H1 (cell line): ENCODE results near the gene CXCR3. TPM values are rescaled to one million over a fixed set of nuclear protein-coding genes. Genes with fewer than 3 reads are reported as not detected.

Experiments used
- CTCF ChIA-PET: fragments of 300-600 bp; sonication (Branson Sonifier 250); formaldehyde crosslinking; loops from one replicate; lab custom pipeline; 2021; ENCODE audit not compliant: partially characterized antibody; lab: Charles Lee
- POLR2A ChIA-PET: fragments of 300-600 bp; sonication (Branson Sonifier 250); formaldehyde crosslinking; loops from one replicate; lab custom pipeline; 2021; ENCODE audit warnings: inconsistent platforms; ENCODE audit not compliant: partially characterized antibody; lab: Charles Lee
- DNase-seq, 2 experiments: peaks; one replicate each; pipeline versions ENCODE4 v3.0.0 to v3.0.0-alpha.2; 2010 to 2022; ENCODE audit warnings: low spot score in 2 of 2, low read depth in 1 of 2, mixed read lengths in 1 of 2
- FAIRE-seq: peaks from 2 replicates; lab custom pipeline; 2011; peaks lifted over from hg19 to GRCh38; lab: Jason Lieb, UNC
- H2AFZ ChIP-seq: 2 replicates; pipeline ENCODE4 v1.8.1; 2012; ENCODE audit warnings: low read length, inconsistent platforms
- H2AK5ac ChIP-seq: 2 replicates; pipeline ENCODE4 v1.6.1; 2013; ENCODE audit warnings: low read depth, low read length
- H2BK120ac ChIP-seq: replicated peaks from 2 replicates; pipeline ENCODE3; 2013; ENCODE audit warnings: low read depth, low read length, inconsistent platforms
- H2BK12ac ChIP-seq: 2 replicates; pipeline ENCODE4 v1.6.1; 2013; ENCODE audit warnings: low read depth, low read length
- H2BK15ac ChIP-seq: 2 replicates; pipeline ENCODE4 v1.6.1; 2013; ENCODE audit warnings: low read length
- H2BK20ac ChIP-seq: 2 replicates; pipeline ENCODE4 v1.6.1; 2013; ENCODE audit warnings: low read length
- H2BK5ac ChIP-seq: 2 replicates; pipeline ENCODE4 v1.6.1; 2013; ENCODE audit warnings: low read depth, low read length
- H3K14ac ChIP-seq: 2 replicates; pipeline ENCODE4 v1.6.1; 2013; ENCODE audit warnings: inconsistent platforms; ENCODE audit not compliant: insufficient read length
- H3K18ac ChIP-seq: 2 replicates; pipeline ENCODE4 v1.6.1; 2013; ENCODE audit warnings: low read length; ENCODE audit errors: extremely low read depth
- H3K23ac ChIP-seq: 2 replicates; pipeline ENCODE4 v1.6.1; 2013; ENCODE audit warnings: inconsistent platforms; ENCODE audit not compliant: insufficient read length
- H3K23me2 ChIP-seq: 2 replicates; pipeline ENCODE4 v1.6.1; 2013; ENCODE audit warnings: low read depth, low read length
- H3K27ac ChIP-seq: 2 replicates; pipeline ENCODE4 v1.6.1; 2011; ENCODE audit warnings: low read depth, low read length, inconsistent platforms
- H3K27me3 ChIP-seq, 4 experiments: replicated peaks in 1 of 4; 1 replicate in 1 of 4; 2 replicates in 3 of 4; pipeline versions ENCODE4 v1.6.1 to v1.8.1; 2011 to 2013; ENCODE audit warnings: low read length in 3 of 4, mild to moderate bottlenecking in 3 of 4, inconsistent platforms in 2 of 4, mixed read lengths in 2 of 4, moderate library complexity in 1 of 4; ENCODE audit not compliant: control insufficient read depth in 3 of 4, insufficient read depth in 3 of 4; ENCODE audit errors: extremely low read depth in 1 of 4
- H3K36me3 ChIP-seq, 4 experiments: 2 replicates each; pipeline versions ENCODE4 v1.6.1 to v1.8.1; 2011 to 2013; ENCODE audit warnings: mild to moderate bottlenecking in 4 of 4, low read length in 3 of 4, moderate library complexity in 2 of 4, control low read depth in 1 of 4, inconsistent platforms in 1 of 4; ENCODE audit not compliant: insufficient read depth in 4 of 4, control insufficient read depth in 2 of 4
- H3K4ac ChIP-seq: replicated peaks from 2 replicates; pipeline ENCODE3; 2013; ENCODE audit warnings: low read length, low read depth, mixed read lengths, inconsistent platforms; ENCODE audit not compliant: insufficient read length
- H3K4me1 ChIP-seq, 4 experiments: replicated peaks in 1 of 4; 1 replicate in 1 of 4; 2 replicates in 3 of 4; pipeline versions ENCODE4 v1.6.1 to v1.8.1; 2011 to 2013; ENCODE audit warnings: low read length in 3 of 4, inconsistent platforms in 2 of 4, mixed read lengths in 1 of 4; ENCODE audit not compliant: insufficient read depth in 4 of 4, control insufficient read depth in 3 of 4
- H3K4me2 ChIP-seq, 2 experiments: 2 replicates each; pipeline versions ENCODE4 v1.6.1 to v1.8.1; 2011 to 2013; ENCODE audit warnings: low read depth in 2 of 2, low read length in 2 of 2, control low read depth in 1 of 2, inconsistent platforms in 1 of 2, mild to moderate bottlenecking in 1 of 2; ENCODE audit not compliant: insufficient read depth in 1 of 2
- H3K4me3 ChIP-seq, 4 experiments: fragments of 200-600, 300-600 bp in 1 of 4; sonication (generic), shearing (Covaris generic), sonication (Bioruptor Twin) in 1 of 4; 2 replicates each; pipeline versions ENCODE4 v1.5.1 to v1.8.1; 2011 to 2016; ENCODE audit warnings: low read length in 4 of 4, low read depth in 3 of 4, control low read depth in 2 of 4, inconsistent platforms in 2 of 4, mild to moderate bottlenecking in 2 of 4, mixed read lengths in 1 of 4, moderate library complexity in 1 of 4; ENCODE audit not compliant: insufficient read depth in 2 of 4; ENCODE audit errors: extremely low read depth in 1 of 4
- H3K56ac ChIP-seq: replicated peaks from 2 replicates; pipeline ENCODE3; 2013; ENCODE audit warnings: low read depth, mild to moderate bottlenecking, mixed read lengths, low read length, inconsistent platforms; ENCODE audit not compliant: insufficient read length
- H3K79me1 ChIP-seq: 2 replicates; pipeline ENCODE4 v1.6.1; 2013; ENCODE audit warnings: low read depth, low read length, control low read depth
- H3K79me2 ChIP-seq, 2 experiments: 2 replicates each; pipeline versions ENCODE4 v1.6.1 to v1.8.1; 2012 to 2013; ENCODE audit warnings: low read length in 2 of 2, mild to moderate bottlenecking in 2 of 2, inconsistent platforms in 1 of 2; ENCODE audit not compliant: insufficient read depth in 2 of 2, control insufficient read depth in 1 of 2
- H3K9ac ChIP-seq, 4 experiments: replicated peaks in 1 of 4; 1 replicate in 1 of 4; 2 replicates in 3 of 4; pipeline versions ENCODE4 v1.6.1 to v1.8.1; 2011 to 2013; ENCODE audit warnings: low read depth in 3 of 4, low read length in 3 of 4, control low read depth in 2 of 4, mild to moderate bottlenecking in 2 of 4, moderate library complexity in 2 of 4, inconsistent platforms in 1 of 4; ENCODE audit errors: extremely low read depth in 1 of 4
- H3K9me3 ChIP-seq, 2 experiments: 2 replicates each; pipeline versions ENCODE4 v1.6.1 to v1.8.1; 2012 to 2013; ENCODE audit warnings: mild to moderate bottlenecking in 2 of 2, moderate library complexity in 2 of 2, control low read depth in 1 of 2, inconsistent platforms in 1 of 2, low read depth in 1 of 2, low read length in 1 of 2, mixed read lengths in 1 of 2; ENCODE audit not compliant: insufficient read depth in 2 of 2
- H4K20me1 ChIP-seq, 2 experiments: replicated peaks in 1 of 2; 2 replicates each; pipeline versions ENCODE3 to v1.8.1; 2011 to 2013; ENCODE audit warnings: inconsistent platforms in 2 of 2, low read length in 2 of 2, mild to moderate bottlenecking in 1 of 2; ENCODE audit not compliant: insufficient read depth in 2 of 2, control insufficient read depth in 1 of 2
- H4K5ac ChIP-seq: 2 replicates; pipeline ENCODE4 v1.6.1; 2013; ENCODE audit warnings: low read length, low read depth, mixed read lengths, inconsistent platforms; ENCODE audit not compliant: insufficient read length
- H4K8ac ChIP-seq: 2 replicates; pipeline ENCODE4 v1.8.0; 2013; ENCODE audit warnings: mild to moderate bottlenecking, moderate library complexity, low read length, inconsistent platforms; ENCODE audit not compliant: insufficient read depth; ENCODE audit errors: extremely low read depth
- H4K91ac ChIP-seq: replicated peaks from 2 replicates; pipeline ENCODE3; 2013; ENCODE audit warnings: low read length, mixed read lengths, inconsistent platforms; ENCODE audit not compliant: insufficient read length
- BCL11A ChIP-seq, 2 experiments: IDR thresholded peaks; one replicate each; pipeline ENCODE4 v1.6.1; 2011; ENCODE audit warnings: low read depth in 2 of 2, low read length in 2 of 2, mild to moderate bottlenecking in 2 of 2
- CBX8 ChIP-seq: fragments of 300-800, 300-1000 bp; sonication (generic); IDR thresholded peaks from 2 replicates; pipeline ENCODE4 v1.7.1; 2016; ENCODE audit warnings: low read depth, low read length, borderline replicate concordance
- CREB1 ChIP-seq: IDR thresholded peaks from 2 replicates; pipeline ENCODE4 v1.6.1; 2012; ENCODE audit warnings: inconsistent platforms
- CTBP2 ChIP-seq: IDR thresholded peaks from 2 replicates; pipeline ENCODE4 v1.7.0; 2011; ENCODE audit warnings: borderline replicate concordance, mild to moderate bottlenecking, moderate library complexity, mixed read lengths, low read length; ENCODE audit not compliant: insufficient read depth, insufficient read length
- KDM5A ChIP-seq: fragments of 200-600 bp; IDR thresholded peaks from 2 replicates; pipeline ENCODE4 v1.7.1; 2012; ENCODE audit warnings: mild to moderate bottlenecking, low read length, inconsistent platforms, mixed read lengths
- RFX5 ChIP-seq: IDR thresholded peaks from 2 replicates; pipeline ENCODE4 v1.6.1; 2011; ENCODE audit warnings: low read depth, low read length, improper control_type of control experiment, borderline replicate concordance
- RNF2 ChIP-seq: fragments of 200-900, 300-1000 bp; sonication (generic); IDR thresholded peaks from 2 replicates; pipeline ENCODE4 v1.7.1; 2016; ENCODE audit warnings: borderline replicate concordance, low read depth, mild to moderate bottlenecking, antibody characterized with exemption, low read length; ENCODE audit not compliant: poor library complexity, severe bottlenecking; ENCODE audit errors: missing control alignments
- SAP30 ChIP-seq: fragments of 300-600 bp; sonication (generic); IDR thresholded peaks from 2 replicates; pipeline ENCODE4 v1.7.1; 2012; ENCODE audit warnings: low read length, moderate library complexity, mild to moderate bottlenecking, inconsistent platforms; ENCODE audit not compliant: insufficient read depth, insufficient replicate concordance
- SP2 ChIP-seq: IDR thresholded peaks from 2 replicates; pipeline ENCODE4 v1.6.1; 2012; ENCODE audit warnings: mild to moderate bottlenecking, low read length, inconsistent platforms
- SUZ12 ChIP-seq: fragments of 200-600 bp; sonication (generic); IDR thresholded peaks from 2 replicates; pipeline ENCODE4 v1.6.1; 2012; ENCODE audit warnings: mild to moderate bottlenecking, inconsistent platforms, low read length, moderate library complexity, mixed read lengths
- TAF7 ChIP-seq: optimal IDR thresholded peaks from 2 replicates; pipeline ENCODE3; 2011; ENCODE audit warnings: low read depth, mild to moderate bottlenecking, inconsistent platforms, low read length, moderate library complexity, borderline replicate concordance
- WGBS, 2 experiments: shearing (Covaris generic) in 1 of 2; methylation state at CpG; one replicate each; pipeline versions ENCODE4 v1.1.6 to v1.1.7; 2013 to 2015; ENCODE audit warnings: low lambda C conversion rate in 2 of 2, mixed read lengths in 2 of 2, inconsistent platforms in 1 of 2, low coverage in 1 of 2, missing lambda C conversion rate in 1 of 2; ENCODE audit not compliant: insufficient replicate concordance in 2 of 2, insufficient coverage in 1 of 2, insufficient read length in 1 of 2; ENCODE audit errors: extremely low coverage in 1 of 2, missing lambda C conversion rate in 1 of 2; 5-methylcytosine and 5-hydroxymethylcytosine counted together
- polyA plus RNA-seq, 7 experiments: library from polyadenylated mRNA; depleted of rRNA in 3 of 7; stranded (reverse) in 5 of 7; unstranded in 2 of 7; fragments of >200 nt in 5 of 7; fragments of 200-250 nt in 2 of 7; gene quantifications; 1 replicate in 5 of 7; 2 replicates in 1 of 7; 4 replicates in 1 of 7; pipeline versions ENCODE4 v1.2.1 to v1.2.3, GENCODE V29; 2011 to 2013; ENCODE audit warnings: missing spikeins in 2 of 7, mixed read lengths in 2 of 7
- total RNA-seq: library from RNA; stranded (reverse); fragmentation: NEBNext Ultra II Directional; extraction: Animal tissue kit (Norgen Biotek cat#: 25700); gene quantifications from 2 replicates; pipeline ENCODE4 v1.2.1, GENCODE V29; 2021

Gene CXCR3
- total and polyA plus RNA-seq, 2 of the 8 experiments (the other 6 are each of a cell fraction or from before 2014, with no cell fraction given): not detected

DNA sequence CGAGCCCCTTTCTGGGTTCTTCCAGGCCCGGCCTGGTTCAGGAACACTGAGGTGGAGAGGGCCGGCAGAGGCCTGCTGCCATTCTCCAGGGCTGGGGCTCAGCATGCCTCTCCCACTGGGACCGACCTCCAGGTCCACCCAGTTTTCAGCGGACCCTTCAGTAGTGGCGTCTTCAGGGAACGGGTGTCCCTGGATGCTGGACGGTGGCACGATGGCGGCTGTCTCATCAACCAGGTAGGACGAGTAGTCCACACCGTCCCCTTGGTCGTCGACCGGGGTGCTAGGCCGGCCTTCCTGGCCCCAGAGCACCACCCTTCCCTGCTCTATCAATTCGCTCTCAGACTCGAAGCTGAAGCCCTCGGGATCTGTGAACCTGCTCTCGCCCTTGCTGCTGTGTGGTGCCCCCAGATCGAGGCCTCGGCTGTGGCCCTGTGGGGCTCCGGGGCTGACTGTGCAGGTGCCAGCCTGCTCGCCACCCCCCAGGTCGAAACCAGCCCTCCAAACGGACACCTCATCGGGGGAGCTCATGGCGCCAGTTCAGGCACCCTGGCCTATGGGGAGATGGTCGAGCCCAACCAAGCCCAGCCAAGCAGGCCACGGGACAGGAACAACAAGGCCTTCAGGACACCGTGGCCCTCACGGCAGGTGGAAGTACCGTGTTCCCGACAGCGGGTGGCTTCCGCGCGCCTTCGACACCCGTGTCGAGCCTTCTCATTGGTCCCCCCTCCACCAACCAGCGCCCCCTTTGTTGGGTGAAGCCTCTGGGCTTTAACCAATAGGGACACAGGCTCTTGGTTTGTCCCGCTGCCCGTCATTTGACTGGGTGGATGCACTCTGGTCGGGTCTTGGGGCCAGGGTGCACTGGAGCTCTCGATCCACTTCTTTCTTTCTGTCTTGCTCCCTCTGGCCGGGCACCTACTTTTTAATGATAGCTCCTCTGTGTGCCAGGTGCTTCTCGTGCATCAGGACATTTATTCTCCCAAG lies 48.2 kb upstream of the CXCR3 start:
- Histone ChIP-seq H3K4me1 (no peaks in the 10 kb centered on the region), H3K4me2 (no peak overlapping the region), H4K5ac (no peak overlapping the region), H3K23ac (no peak overlapping the region), H2BK5ac (no peak overlapping the region), H3K4ac (no peak overlapping the region), H4K20me1 (no peaks in the 10 kb centered on the region), H3K56ac (no peak overlapping the region), H2BK120ac (no peak overlapping the region), H2BK15ac (no peak overlapping the region), H3K18ac (no peak overlapping the region), H3K79me1 (no peaks in the 10 kb centered on the region), H3K9me3 (no peaks in the 10 kb centered on the region), H4K8ac (no peak overlapping the region), H3K4me3 (no peak overlapping the region), H3K36me3 (no peaks in the 10 kb centered on the region), H3K14ac (no peak overlapping the region), H3K9ac (no peak overlapping the region), H2AK5ac (no peak overlapping the region), H2AFZ (no peak overlapping the region), H3K27ac (no peak overlapping the region), H3K27me3 (no peaks in the 10 kb centered on the region), H3K23me2 (no peaks in the 10 kb centered on the region), H2BK20ac (no peak overlapping the region), H3K79me2 (no peaks in the 10 kb centered on the region), H2BK12ac (no peak overlapping the region), H4K91ac (no peak overlapping the region)
- FAIRE-seq (no peak), DNase-seq (no peak)
- POLR2A ChIA-PET: no interaction called here
- 89% methylated on average over 22 of the region's 48 CpGs; no CpG with 5 or more reads in 1 of the 2 experiments for WGBS, 2 experiments
- CTCF ChIA-PET: interaction anchor here (1.0 kb wide), 2 partner anchors 44 to 204 kb away, joined by 3 read pairs; no protein-coding TSS in a partner anchor
- TF ChIP-seq CREB1 (no peak), RNF2 (no peak), CTBP2 (no peak), TAF7 (no peak), CBX8 (no peak), SP2 (no peak), SUZ12 (no peak), SAP30 (no peak), BCL11A (IDR thresholded peaks at IDR 0.05; ENCODE audit: low read depth in 2 of 2, low read length in 2 of 2) (no peak), KDM5A (no peak), RFX5 (no peak)
